PC-3 (cell line): ENCODE results near the gene RASAL1. TPM values are rescaled to one million over a fixed set of nuclear protein-coding genes. Genes with fewer than 3 reads are reported as not detected.

Source experiments
- ATAC-seq: fragments of 200-7000 bp; cut with Tn5 transposase; 2 replicates; pipeline ENCODE4 v1.9.1; 2020; ENCODE audit warnings: mild to moderate bottlenecking, moderate library complexity
- BruUV-seq: library from RNA; stranded (reverse); fragments of 400-500 nt; replicated peaks from 2 replicates; lab custom pipeline; 2021; lab: Mats Ljungman, UMichigan
- CTCF ChIA-PET: fragments of 300-600 bp; sonication (Branson Sonifier 250); formaldehyde crosslinking; loops from one replicate; lab custom pipeline; 2022; ENCODE audit warnings: antibody characterized with exemption; lab: Charles Lee
- POLR2A ChIA-PET: fragments of 300-600 bp; sonication (Branson Sonifier 250); formaldehyde crosslinking; loops from one replicate; lab custom pipeline; 2022; ENCODE audit warnings: antibody characterized with exemption; ENCODE audit not compliant: unreplicated experiment; lab: Charles Lee
- DNase-seq: peaks from one replicate; pipeline ENCODE4 v3.0.0-alpha.2; 2015
- H2AFZ ChIP-seq: fragments of 300-600 bp; sonication (generic); 2 replicates; pipeline ENCODE4 v1.6.0; 2016; ENCODE audit warnings: antibody characterized with exemption, low read length
- H3F3A ChIP-seq: fragments of 300-600 bp; sonication (generic); one replicate; pipeline ENCODE4 v1.6.0; 2017; ENCODE audit warnings: antibody characterized with exemption, low read length, control low read depth, mild to moderate bottlenecking; ENCODE audit not compliant: unreplicated experiment
- H3K27ac ChIP-seq: fragments of 300-600 bp; sonication (generic); 2 replicates; pipeline ENCODE4 v1.5.1; 2016; ENCODE audit warnings: mild to moderate bottlenecking, low read length
- H3K27me3 ChIP-seq: fragments of 300-600 bp; sonication (generic); 2 replicates; pipeline ENCODE4 v1.6.1; 2016; ENCODE audit warnings: low read length, mixed read lengths
- H3K36me3 ChIP-seq: fragments of 300-600 bp; sonication (generic); 2 replicates; pipeline ENCODE4 v1.6.1; 2016; ENCODE audit warnings: low read depth, mixed run types, low read length, mixed read lengths
- H3K4me1 ChIP-seq: fragments of 300-600 bp; sonication (generic); 2 replicates; pipeline ENCODE4 v1.5.1; 2016; ENCODE audit warnings: low read length; ENCODE audit not compliant: insufficient read depth
- H3K4me2 ChIP-seq: fragments of 300-600 bp; sonication (generic); 2 replicates; pipeline ENCODE4 v1.6.0; 2016; ENCODE audit warnings: low read length
- H3K4me3 ChIP-seq: fragments of 300-600 bp; sonication (generic); 2 replicates; pipeline ENCODE4 v1.5.1; 2016; ENCODE audit warnings: mild to moderate bottlenecking, low read length, mixed read lengths
- H3K79me2 ChIP-seq: fragments of 300-600 bp; sonication (generic); 2 replicates; pipeline ENCODE4 v1.6.1; 2017; ENCODE audit warnings: low read length, mixed read lengths
- H3K9ac ChIP-seq: fragments of 300-600 bp; sonication (generic); 2 replicates; pipeline ENCODE4 v1.6.0; 2016; ENCODE audit warnings: mild to moderate bottlenecking, low read length
- H3K9me2 ChIP-seq: fragments of 300-600 bp; sonication (generic); replicated peaks from 2 replicates; pipeline ENCODE4 v1.6.1; 2016; ENCODE audit warnings: mixed run types, low read length, mixed read lengths
- H3K9me3 ChIP-seq: fragments of 300-600 bp; sonication (generic); 2 replicates; pipeline ENCODE4 v1.6.1; 2016; ENCODE audit warnings: low read length, mixed read lengths
- H4K20me1 ChIP-seq: fragments of 300-600 bp; sonication (generic); 2 replicates; pipeline ENCODE4 v1.6.1; 2016; ENCODE audit warnings: low read length, mixed read lengths
- EZH2 ChIP-seq: fragments of 300-600 bp; sonication (generic); IDR thresholded peaks from one replicate; pipeline ENCODE4 v1.6.1; 2017; ENCODE audit warnings: antibody characterized with exemption, mild to moderate bottlenecking, low read length; ENCODE audit not compliant: unreplicated experiment
- EZH2phosphoT487 ChIP-seq: fragments of 300-600 bp; sonication (generic); IDR thresholded peaks from 2 replicates; pipeline ENCODE4 v1.6.1; 2018; ENCODE audit warnings: mild to moderate bottlenecking, antibody characterized with exemption, low read length, borderline replicate concordance
- intact Hi-C: fragments of 100-400 bp; cut with micrococcal nuclease; formaldehyde crosslinking; loops from 2 replicates; pipeline ENCODE4 v1.9.0; 2023
- total RNA-seq: library from RNA; depleted of rRNA; stranded (reverse); fragments of >200 nt; gene quantifications from 2 replicates; pipeline ENCODE4 v1.2.3, GENCODE V29; 2014
- TF ChIP-seq, protein P1 (sequence below): fragments of 300-600 bp; sonication (generic); conservative IDR thresholded peaks from 2 replicates; pipeline ENCODE4 v1.5.1; 2017; ENCODE audit warnings: antibody characterized with exemption, low read depth, mild to moderate bottlenecking, low read length

The RASAL1 gene
- total RNA-seq, 1 experiment from 2014 or later = 0.66 TPM

DNA sequence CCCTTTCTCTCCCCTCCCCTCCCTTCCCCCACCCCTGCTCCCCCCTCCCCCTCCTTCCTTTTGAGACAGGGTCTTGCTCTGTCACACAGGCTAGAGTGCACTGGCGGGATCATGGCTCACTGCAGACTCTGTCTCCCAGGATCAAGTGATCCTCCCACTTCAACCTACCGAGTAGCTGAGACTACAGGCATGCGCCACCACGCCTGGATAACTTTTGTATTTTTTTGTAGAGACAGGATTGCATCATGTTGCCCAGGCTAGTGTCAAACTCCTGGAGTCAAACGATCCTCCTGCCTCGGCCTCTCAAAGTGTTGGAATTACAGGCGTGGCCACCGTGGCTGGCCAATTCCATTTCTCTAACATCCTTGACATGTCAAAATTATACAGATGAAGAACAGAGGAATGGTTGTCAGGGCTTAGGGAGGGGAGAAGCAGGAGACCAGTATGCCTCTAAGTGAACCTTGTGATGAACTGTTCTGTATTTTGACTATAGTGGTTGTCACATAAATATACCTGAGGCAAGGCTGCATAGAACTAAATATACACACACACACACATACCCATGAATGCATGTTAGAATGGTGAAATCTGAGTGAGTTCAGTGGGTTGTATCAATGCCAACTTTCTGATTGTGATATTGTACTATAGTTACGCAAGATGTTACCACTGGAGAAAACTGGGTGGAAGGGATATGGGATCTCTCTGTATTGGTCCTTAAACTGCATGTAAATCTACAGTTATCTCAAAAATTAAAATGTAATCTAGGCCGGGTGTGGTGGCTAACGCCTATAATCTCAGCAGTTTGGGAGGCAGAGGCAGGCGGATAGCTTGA is 10.4 kb upstream of the RASAL1 start:
- Histone ChIP-seq H3K4me2 (no peak overlapping the region), H3K27me3 (no peaks in the 10 kb centered on the region), H3F3A (no peaks in the 10 kb centered on the region), H3K9me3 (no peaks in the 10 kb centered on the region), H4K20me1 (no peaks in the 10 kb centered on the region), H3K36me3 (no peaks in the 10 kb centered on the region), H3K9ac (no peak overlapping the region), H3K9me2 (no peaks in the 10 kb centered on the region), H3K4me3 (no peak overlapping the region), H3K79me2 (no peaks in the 10 kb centered on the region), H3K27ac (no peak overlapping the region), H2AFZ (no peak overlapping the region), H3K4me1 (no peaks in the 10 kb centered on the region)
- no peak for TF ChIP-seq EZH2phosphoT487
- TF ChIP-seq, protein P1, sequence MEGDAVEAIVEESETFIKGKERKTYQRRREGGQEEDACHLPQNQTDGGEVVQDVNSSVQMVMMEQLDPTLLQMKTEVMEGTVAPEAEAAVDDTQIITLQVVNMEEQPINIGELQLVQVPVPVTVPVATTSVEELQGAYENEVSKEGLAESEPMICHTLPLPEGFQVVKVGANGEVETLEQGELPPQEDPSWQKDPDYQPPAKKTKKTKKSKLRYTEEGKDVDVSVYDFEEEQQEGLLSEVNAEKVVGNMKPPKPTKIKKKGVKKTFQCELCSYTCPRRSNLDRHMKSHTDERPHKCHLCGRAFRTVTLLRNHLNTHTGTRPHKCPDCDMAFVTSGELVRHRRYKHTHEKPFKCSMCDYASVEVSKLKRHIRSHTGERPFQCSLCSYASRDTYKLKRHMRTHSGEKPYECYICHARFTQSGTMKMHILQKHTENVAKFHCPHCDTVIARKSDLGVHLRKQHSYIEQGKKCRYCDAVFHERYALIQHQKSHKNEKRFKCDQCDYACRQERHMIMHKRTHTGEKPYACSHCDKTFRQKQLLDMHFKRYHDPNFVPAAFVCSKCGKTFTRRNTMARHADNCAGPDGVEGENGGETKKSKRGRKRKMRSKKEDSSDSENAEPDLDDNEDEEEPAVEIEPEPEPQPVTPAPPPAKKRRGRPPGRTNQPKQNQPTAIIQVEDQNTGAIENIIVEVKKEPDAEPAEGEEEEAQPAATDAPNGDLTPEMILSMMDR = no peak
- TF ChIP-seq EZH2 = no peak
- ChIA-PET POLR2A (no interaction called here), CTCF (no interaction called here)
- ATAC-seq (no peak), DNase-seq (no peak)
- intact Hi-C loops = no loop called here
- no TSS peak for BruUV-seq

DNA sequence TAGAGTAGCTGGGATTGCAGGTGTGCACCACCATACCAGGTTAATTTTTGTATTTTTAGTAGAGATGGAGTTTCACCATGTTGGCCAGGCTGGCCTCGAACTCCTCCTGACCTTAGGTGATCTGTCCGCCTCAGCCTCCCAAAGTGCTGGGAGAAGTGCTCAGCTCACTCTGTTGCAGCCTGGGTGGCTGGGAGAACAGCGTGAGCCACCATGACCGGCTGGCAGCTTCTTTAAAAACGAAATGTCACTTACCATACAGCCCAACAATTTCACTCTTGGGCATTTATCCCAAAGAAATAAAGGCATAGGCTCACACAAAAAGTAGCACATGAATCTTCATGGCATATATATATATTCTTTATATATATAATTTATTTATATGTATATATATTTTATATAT is 9.2 kb upstream of the RASAL1 start:
- Histone ChIP-seq H2AFZ (no peak overlapping the region), H3K9ac (no peak overlapping the region), H3F3A (no peaks in the 10 kb centered on the region), H4K20me1 (no peaks in the 10 kb centered on the region), H3K27me3 (no peaks in the 10 kb centered on the region), H3K4me3 (no peak overlapping the region), H3K9me2 (no peaks in the 10 kb centered on the region), H3K4me1 (no peaks in the 10 kb centered on the region), H3K27ac (no peak overlapping the region), H3K4me2 (no peak overlapping the region), H3K79me2 (no peaks in the 10 kb centered on the region), H3K9me3 (no peaks in the 10 kb centered on the region), H3K36me3 (no peaks in the 10 kb centered on the region)
- no peak for ATAC-seq
- intact Hi-C loops = no loop called here
- ChIA-PET CTCF (no interaction called here), POLR2A (no interaction called here)
- BruUV-seq = no TSS peak
- TF ChIP-seq, protein P1 = no peak
- TF ChIP-seq EZH2phosphoT487 (no peak), EZH2 (no peak)
- no peak for DNase-seq

DNA sequence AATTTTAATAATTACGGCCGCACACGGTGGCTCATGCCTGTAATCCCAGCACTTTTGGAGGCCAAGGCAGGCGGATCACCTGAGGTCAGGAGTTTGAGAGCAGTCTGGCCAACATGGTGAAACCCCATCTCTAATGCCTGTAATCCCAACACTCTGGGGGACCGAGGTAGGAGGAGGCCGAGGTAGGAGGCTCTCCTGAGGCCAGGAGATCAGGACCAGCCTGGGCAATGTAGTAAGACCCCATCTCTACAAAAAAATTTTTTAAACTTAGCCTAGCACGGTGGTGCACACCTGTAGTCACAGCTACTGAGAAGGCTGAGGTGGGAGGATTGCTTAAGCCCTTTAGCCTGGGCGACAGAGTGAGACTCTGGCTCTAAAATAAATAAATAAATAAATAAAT is 8.4 kb upstream of the RASAL1 start:
- Histone ChIP-seq H3K79me2 (no peaks in the 10 kb centered on the region), H3K9me3 (no peaks in the 10 kb centered on the region), H2AFZ (no peak overlapping the region), H3K9ac (no peak overlapping the region), H4K20me1 (no peaks in the 10 kb centered on the region), H3K27ac (no peak overlapping the region), H3K4me2 (no peak overlapping the region), H3F3A (no peaks in the 10 kb centered on the region), H3K4me1 (no peaks in the 10 kb centered on the region), H3K36me3 (no peaks in the 10 kb centered on the region), H3K4me3 (no peak overlapping the region), H3K9me2 (no peaks in the 10 kb centered on the region), H3K27me3 (no peaks in the 10 kb centered on the region)
- intact Hi-C loops = no loop called here
- ATAC-seq = no peak
- BruUV-seq = no TSS peak
- ChIA-PET POLR2A (no interaction called here), CTCF (no interaction called here)
- TF ChIP-seq, protein P1 = no peak
- no peak for TF ChIP-seq EZH2
- no peak for TF ChIP-seq EZH2phosphoT487
- no peak for DNase-seq
